Measurements from ENCODE around the gene NRP1. TPM values are rescaled to one million over a fixed set of nuclear protein-coding genes. Genes with fewer than 3 reads are reported as not detected.
A peak's percentile ranks its signal among the peaks of the same experiment; 100 is the strongest.

Gene NRP1
- total RNA-seq, 1 donor from 2014 or later = 16.1 TPM

- no peak for TF ChIP-seq CTCF (conservative IDR thresholded peaks at IDR 0.05)
- no peaks in the 10 kb centered on the region for H3K27me3 Mint-ChIP-seq (ENCODE audit: low read depth)
- H3K36me3 Mint-ChIP-seq (ENCODE audit: low read depth) = peaks cover 6% of the 10 kb centered on the region
- H3K9me3 Mint-ChIP-seq = no peaks in the 10 kb centered on the region
- H3K27ac Mint-ChIP-seq (ENCODE audit: unreplicated experiment) = no peak overlapping the region
- no peak overlapping the region for H3K4me3 Mint-ChIP-seq
- peaks cover 55% of the 10 kb centered on the region for H3K4me1 Mint-ChIP-seq
- DNase-seq (ENCODE audit: low read depth, low spot score) = no peak
Observed at GRCh38 chr10:33195608-33196376, 138.7 kb downstream of the NRP1 start.

GRCh38 chr10:33193701-33194521 is 140.6 kb downstream of the NRP1 start:
- no peak for DNase-seq (ENCODE audit: low read depth, low spot score)
- no peaks in the 10 kb centered on the region for H3K27me3 Mint-ChIP-seq (ENCODE audit: low read depth)
- peaks cover 9% of the 10 kb centered on the region for H3K36me3 Mint-ChIP-seq (ENCODE audit: low read depth)
- peak; percentile 10 for TF ChIP-seq CTCF (conservative IDR thresholded peaks at IDR 0.05)
- no peak overlapping the region for H3K27ac Mint-ChIP-seq (ENCODE audit: unreplicated experiment)
- H3K4me1 Mint-ChIP-seq = peaks cover 65% of the 10 kb centered on the region
- no peak overlapping the region for H3K4me3 Mint-ChIP-seq
- H3K9me3 Mint-ChIP-seq = no peaks in the 10 kb centered on the region

- peak; percentile 82 for TF ChIP-seq CTCF (conservative IDR thresholded peaks at IDR 0.05)
- Mint-ChIP-seq H3K27ac (ENCODE audit: unreplicated experiment) (no peak overlapping the region), H3K4me3 (no peak overlapping the region), H3K9me3 (no peaks in the 10 kb centered on the region), H3K36me3 (ENCODE audit: low read depth) (peaks cover 9% of the 10 kb centered on the region), H3K27me3 (ENCODE audit: low read depth) (no peaks in the 10 kb centered on the region), H3K4me1 (peaks cover 62% of the 10 kb centered on the region)
- peak; percentile 72 for DNase-seq (ENCODE audit: low read depth, low spot score)
Observed at GRCh38 chr10:33193057-33193700, 141.3 kb downstream of the NRP1 start.

DNA sequence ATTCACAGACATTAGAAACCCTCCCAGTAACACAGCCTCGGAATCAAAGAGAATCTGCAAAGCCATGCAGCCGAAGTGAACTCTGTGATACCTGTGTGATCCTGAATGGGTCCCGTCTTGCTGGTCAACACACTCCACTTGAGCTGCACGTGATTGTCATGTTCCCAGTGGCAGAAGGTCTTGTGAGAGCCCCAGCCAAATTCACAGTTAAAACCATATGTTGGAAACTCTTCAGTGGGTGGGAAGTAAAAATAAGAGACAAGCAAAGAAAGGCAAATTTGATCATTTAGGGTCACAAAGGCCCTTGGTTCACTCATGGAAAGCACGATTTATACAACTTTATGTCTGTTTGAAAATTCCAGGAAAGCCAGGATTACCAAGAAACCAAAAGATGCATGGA is 142.3 kb downstream of the NRP1 start:
- peaks cover 9% of the 10 kb centered on the region for H3K36me3 Mint-ChIP-seq (ENCODE audit: low read depth)
- H3K4me1 Mint-ChIP-seq = peaks cover 57% of the 10 kb centered on the region
- H3K27me3 Mint-ChIP-seq (ENCODE audit: low read depth) = no peaks in the 10 kb centered on the region
- H3K9me3 Mint-ChIP-seq = no peaks in the 10 kb centered on the region
- no peak overlapping the region for H3K4me3 Mint-ChIP-seq
- no peak for DNase-seq (ENCODE audit: low read depth, low spot score)
- H3K27ac Mint-ChIP-seq (ENCODE audit: unreplicated experiment) = no peak overlapping the region
- no peak for TF ChIP-seq CTCF (conservative IDR thresholded peaks at IDR 0.05)

DNA sequence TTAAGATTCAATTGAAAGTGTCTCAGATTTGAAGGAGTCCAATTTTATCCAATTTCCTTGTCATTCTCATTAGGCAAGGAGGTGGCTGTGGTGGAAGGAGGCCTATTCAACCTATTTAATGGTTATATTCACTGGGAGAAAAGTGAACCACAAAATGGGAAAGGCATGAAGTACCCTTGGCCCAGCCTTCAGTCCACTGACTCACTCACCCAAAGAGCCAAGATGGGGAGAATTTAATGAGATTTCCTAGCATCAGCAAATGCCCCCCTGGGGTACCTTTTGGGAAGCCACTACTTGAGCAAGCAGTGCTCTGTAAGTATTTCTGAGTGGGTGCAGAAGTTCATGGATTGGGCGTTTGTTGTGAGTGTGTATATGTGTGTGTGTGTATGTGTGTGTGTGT is 144.1 kb downstream of the NRP1 start:
- no peak for TF ChIP-seq CTCF (conservative IDR thresholded peaks at IDR 0.05)
- Mint-ChIP-seq H3K4me1 (peaks cover 39% of the 10 kb centered on the region), H3K27ac (ENCODE audit: unreplicated experiment) (no peak overlapping the region), H3K27me3 (ENCODE audit: low read depth) (no peaks in the 10 kb centered on the region), H3K4me3 (no peak overlapping the region), H3K36me3 (ENCODE audit: low read depth) (peaks cover 5% of the 10 kb centered on the region), H3K9me3 (no peaks in the 10 kb centered on the region)
- DNase-seq (ENCODE audit: low read depth, low spot score) = no peak

Measured in neural crest cell (in vitro differentiated cells).